GF-D8 (cell line): ENCODE results near the gene SUPT5H.
A peak's percentile ranks its signal among the peaks of the same experiment; 100 is the strongest.

ENCODE experiments used
- DNase-seq: peaks from one replicate; lab custom pipeline; 2025; lab: John Stamatoyannopoulos, UW

SUPT5H gene

DNA sequence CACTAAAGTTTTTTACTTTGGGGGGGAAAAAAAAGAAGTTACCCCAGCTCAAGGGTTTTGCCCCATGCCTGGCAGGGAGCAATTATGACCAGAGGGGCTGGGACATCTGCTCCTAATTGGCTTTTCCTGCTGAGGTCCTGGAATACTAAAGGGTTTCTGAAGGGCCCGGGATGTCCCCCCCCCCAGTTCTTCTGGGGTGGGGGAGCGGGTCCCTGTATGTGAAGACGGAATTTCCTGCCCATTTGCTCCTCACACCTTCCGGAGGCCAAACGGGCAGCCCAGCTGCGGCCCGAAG is 52.3 kb downstream of the SUPT5H start:
- no peak for DNase-seq

- peak; percentile 58 for DNase-seq
These were observed 52.8 kb downstream of the SUPT5H start for GRCh38 chr19:39497996-39498797.

DNA sequence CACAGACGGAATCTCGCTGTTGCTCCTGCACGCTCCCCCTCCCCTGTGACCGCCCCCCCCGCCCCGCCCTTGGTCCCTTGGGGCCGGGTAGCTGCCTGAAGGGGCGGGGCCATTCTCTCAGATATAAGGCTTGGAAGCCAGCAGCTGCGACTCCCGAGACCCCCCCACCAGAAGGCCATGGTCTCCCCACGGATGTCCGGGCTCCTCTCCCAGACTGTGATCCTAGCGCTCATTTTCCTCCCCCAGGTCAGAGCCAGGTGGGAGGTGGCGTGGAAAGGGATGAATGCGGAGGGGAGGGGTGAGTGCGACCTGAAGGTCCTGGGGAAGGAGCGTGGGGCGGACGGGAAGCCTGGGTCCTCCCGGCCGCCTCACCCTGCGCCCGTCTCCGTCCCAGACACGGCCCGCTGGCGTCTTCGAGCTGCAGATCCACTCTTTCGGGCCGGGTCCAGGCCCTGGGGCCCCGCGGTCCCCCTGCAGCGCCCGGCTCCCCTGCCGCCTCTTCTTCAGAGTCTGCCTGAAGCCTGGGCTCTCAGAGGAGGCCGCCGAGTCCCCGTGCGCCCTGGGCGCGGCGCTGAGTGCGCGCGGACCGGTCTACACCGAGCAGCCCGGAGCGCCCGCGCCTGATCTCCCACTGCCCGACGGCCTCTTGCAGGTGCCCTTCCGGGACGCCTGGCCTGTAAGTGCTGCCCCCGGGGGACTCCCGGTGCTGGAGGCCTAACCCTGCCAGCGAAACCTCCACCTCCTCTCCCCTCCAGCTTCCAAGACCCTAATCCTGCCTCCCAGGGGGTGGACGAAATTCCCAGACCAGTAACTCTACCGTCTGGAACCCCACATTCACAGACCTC is 53.6 kb downstream of the SUPT5H start, which contains the start of gene DLL3:
DLL3 (plus strand) TSS at position 150 of the 845 bp plus-strand sequence; CDS start at position 178, 28 bp downstream.
- DNase-seq: peak; percentile 45

DNA sequence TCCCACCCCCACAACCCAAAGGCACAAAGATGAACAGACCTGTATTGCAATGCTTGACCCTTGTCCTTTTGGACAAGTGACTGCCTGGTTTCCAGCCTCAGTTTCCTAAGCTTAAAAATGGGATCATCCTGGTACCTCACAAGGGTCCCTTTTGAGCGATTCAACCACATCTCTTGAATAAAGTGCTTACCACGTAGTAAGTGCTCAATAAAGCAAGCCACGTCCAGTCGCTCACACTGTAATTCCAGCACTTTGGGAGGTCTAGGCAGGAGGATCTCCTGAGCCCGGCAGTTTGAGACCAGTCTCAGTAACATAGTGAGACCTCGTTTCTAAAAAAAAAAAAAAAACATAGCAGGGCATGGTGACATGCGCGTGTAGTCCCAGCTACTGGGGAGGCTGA is 54.5 kb downstream of the SUPT5H start:
- no peak for DNase-seq

- DNase-seq: no peak
These were observed 55.2 kb downstream of the SUPT5H start for GRCh38 chr19:39500543-39500942.

DNA sequence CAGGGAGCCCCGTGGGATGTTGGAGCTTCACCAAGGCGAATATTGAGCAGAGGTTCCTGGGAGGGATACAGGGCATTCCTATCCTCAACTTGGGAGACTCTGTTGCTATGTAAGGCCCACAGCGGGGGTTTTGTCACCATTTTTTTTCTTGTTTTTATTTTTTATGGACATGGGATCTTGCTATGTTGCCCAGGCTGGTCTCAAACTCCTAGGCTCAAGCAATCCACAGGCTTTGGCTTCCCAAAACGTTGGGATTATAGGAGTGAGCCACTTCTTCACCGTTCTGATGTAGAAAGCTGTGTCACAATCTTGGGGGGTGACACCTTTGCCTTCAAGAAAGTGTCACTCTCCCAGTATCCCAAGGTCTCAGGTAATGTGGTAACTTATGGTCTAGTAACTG is 56.0 kb downstream of the SUPT5H start:
- DNase-seq: no peak

DNA sequence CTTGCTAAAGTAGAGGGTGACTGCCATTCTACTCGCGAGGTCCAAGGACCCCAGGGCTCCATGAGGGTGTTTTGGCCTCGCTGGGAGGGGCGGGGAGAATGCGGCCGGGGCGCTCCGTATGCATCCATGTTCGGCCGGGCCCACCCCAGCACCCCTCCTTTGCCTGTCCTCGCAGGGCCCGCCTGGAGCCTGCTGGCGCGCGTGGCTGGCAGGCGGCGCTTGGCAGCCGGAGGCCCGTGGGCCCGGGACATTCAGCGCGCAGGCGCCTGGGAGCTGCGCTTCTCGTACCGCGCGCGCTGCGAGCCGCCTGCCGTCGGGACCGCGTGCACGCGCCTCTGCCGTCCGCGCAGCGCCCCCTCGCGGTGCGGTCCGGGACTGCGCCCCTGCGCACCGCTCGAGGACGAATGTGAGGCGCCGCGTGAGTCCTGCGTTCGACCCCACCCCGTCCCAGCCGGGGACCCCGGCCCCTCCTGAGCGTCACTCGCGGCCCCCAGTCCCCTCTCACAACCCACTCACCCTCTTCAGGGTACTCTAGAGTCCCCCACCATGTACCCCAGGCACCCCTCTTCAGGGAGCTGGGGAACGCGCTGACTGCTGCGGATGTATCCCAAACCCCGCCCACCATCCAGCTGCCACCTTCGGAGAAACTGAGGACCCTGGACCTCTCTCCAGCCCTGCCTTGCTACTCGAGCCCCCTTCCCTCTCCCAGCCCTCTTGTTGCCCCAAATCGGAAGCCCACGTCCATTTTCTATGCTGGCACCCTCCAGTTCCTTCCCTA is 57.4 kb downstream of the SUPT5H start:
- peak; percentile 26 for DNase-seq

DNA sequence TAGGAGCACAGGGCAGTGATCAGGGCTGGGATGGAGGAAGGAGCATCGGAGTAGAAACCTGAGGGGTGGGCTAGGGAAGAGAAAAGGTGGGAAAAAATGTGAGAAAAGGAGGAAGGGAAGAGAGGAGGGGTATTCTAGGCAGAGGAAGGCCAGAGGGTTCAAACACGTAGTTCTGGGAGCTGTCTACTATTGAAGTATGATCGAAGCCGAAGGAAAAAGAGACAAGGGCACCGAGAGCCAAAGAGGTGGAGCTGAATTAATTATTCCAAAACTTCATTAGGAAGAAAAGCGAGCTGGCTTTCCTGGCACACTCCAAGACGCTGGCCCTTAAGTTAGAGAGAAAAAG is 61.2 kb downstream of the SUPT5H start:
- DNase-seq: no peak

DNA sequence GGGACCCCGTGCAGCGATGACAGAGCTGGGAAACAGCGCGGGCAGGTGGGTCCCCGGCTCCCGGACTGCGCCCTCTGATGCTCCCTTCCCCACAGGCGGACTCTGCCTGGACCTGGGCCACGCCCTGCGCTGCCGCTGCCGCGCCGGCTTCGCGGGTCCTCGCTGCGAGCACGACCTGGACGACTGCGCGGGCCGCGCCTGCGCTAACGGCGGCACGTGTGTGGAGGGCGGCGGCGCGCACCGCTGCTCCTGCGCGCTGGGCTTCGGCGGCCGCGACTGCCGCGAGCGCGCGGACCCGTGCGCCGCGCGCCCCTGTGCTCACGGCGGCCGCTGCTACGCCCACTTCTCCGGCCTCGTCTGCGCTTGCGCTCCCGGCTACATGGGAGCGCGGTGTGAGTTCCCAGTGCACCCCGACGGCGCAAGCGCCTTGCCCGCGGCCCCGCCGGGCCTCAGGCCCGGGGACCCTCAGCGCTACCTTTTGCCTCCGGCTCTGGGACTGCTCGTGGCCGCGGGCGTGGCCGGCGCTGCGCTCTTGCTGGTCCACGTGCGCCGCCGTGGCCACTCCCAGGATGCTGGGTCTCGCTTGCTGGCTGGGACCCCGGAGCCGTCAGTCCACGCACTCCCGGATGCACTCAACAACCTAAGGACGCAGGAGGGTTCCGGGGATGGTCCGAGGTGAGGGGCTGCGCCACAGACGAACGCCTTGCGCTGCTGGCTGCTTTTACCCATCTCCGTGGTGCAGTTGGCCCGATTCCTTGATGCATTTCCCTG is 61.7 kb downstream of the SUPT5H start:
- peak; percentile 68 for DNase-seq

DNA sequence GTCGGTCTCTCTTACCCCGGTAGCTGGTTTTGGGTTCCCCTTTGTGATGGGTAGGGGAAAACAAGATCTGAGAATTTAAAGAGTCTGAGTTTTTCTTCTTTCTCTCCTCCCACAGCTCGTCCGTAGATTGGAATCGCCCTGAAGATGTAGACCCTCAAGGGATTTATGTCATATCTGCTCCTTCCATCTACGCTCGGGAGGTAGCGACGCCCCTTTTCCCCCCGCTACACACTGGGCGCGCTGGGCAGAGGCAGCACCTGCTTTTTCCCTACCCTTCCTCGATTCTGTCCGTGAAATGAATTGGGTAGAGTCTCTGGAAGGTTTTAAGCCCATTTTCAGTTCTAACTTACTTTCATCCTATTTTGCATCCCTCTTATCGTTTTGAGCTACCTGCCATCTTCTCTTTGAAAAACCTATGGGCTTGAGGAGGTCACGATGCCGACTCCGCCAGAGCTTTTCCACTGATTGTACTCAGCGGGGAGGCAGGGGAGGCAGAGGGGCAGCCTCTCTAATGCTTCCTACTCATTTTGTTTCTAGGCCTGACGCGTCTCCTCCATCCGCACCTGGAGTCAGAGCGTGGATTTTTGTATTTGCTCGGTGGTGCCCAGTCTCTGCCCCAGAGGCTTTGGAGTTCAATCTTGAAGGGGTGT is 62.5 kb downstream of the SUPT5H start:
- no peak for DNase-seq

DNA sequence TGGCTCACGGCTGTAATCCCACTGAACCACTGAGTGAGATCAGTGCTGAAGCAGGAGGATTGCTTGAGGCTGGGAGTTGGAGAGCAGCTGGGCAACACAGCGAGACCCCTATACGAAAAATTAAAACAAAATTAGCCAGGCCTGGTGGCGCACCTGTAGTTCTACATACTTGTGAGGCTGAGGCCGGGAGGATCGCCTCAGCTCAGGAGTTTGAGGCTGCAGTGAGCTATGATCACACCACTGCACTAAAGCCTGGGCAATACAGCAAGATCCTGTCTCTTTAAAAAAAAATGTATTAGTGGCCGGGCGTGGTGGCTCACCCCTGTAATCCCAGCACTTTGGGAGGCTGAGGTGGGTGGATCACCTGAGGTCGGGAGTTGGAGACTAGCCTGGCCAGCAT is 63.2 kb downstream of the SUPT5H start:
- no peak for DNase-seq

GRCh38 chr19:39509233-39509632 is 63.9 kb downstream of the SUPT5H start:
- no peak for DNase-seq

- no peak for DNase-seq
These were observed 67.6 kb downstream of the SUPT5H start for GRCh38 chr19:39512988-39513387.

DNA sequence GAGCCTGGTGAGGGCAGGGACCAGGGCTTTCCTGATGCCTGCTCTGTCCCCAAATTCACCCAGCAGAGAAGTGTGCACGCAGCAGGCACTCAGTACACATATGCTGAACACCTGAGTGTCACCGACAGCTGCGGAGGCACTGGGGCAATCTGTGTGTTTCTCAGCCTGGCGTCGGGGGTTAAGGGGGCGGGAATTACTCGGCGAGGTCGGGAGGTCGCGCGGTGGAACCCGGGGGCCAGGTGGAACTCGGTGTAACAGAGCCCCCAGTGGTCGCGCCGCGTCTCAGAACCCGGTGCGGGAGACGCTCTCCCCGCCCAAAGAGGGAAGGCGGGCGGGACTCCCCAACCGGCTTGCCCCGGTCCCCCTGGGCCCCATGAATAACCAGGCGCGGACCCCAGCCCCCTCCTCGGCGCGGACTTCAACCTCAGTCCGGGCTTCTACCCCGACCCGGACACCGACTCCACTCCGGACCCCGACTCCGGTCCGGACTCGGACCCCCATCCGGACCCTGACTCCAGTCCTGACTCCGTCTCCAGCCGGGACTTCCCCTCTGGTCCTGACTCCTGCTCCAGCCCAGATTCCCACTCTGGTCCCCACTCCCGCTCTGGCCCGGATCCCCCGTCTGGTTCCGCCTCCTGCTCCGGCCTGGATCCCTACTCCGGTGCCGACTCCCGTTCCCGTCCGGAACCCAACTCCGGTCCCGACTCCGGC is 69.6 kb downstream of the SUPT5H start, which contains the start of gene SELENOV:
SELENOV (plus strand) TSS at position 300 of the 711 bp plus-strand sequence; CDS start at position 374, 74 bp downstream.
- no peak for DNase-seq

DNA sequence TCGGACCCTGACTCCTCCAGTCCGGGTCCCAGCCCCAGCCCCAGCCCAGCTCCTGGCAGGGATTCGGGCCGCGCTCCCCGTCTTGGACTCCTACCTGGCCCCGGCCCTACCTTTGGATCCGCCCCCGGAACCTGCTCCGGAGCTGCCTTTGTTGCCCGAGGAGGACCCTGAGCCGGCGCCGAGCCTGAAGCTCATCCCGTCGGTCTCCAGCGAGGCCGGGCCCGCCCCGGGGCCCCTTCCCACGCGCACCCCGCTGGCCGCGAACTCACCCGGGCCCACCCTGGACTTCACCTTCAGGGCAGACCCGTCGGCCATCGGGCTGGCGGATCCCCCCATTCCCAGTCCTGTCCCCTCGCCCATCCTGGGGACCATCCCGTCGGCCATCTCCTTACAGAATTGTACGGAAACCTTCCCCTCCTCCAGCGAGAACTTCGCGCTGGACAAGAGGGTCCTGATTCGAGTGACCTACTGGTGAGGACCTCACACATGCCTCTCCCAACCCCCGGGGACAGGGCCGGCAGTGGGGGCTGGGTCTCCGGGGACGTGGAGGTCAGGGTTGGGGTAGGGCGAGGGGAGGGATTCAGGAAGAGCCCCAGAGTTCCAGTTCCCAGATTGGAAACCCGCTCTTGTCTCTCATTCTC is 70.3 kb downstream of the SUPT5H start:
- DNase-seq: no peak

DNA sequence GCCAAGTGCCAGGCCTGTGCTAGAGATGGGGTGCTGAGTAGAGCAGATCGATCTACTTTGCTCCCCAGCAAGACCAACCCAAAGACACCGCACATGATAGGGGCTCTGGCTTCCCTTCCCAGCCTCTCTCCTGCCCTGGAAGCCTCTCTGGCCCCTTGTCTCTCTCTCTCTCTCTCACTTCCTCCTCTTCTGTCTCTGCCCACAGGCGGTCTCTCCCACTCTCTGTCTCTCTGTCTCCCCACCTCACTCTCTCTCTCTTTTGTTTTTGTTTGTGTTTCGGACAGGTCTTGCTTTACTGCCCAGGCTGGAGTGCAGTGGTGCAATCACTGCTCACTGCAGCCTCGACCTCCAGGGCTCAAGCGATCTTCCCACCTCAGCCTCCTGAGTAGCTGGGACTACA is 70.9 kb downstream of the SUPT5H start:
- no peak for DNase-seq

- no peak for DNase-seq
These were observed 72.0 kb downstream of the SUPT5H start for GRCh38 chr19:39517432-39517831.

DNA sequence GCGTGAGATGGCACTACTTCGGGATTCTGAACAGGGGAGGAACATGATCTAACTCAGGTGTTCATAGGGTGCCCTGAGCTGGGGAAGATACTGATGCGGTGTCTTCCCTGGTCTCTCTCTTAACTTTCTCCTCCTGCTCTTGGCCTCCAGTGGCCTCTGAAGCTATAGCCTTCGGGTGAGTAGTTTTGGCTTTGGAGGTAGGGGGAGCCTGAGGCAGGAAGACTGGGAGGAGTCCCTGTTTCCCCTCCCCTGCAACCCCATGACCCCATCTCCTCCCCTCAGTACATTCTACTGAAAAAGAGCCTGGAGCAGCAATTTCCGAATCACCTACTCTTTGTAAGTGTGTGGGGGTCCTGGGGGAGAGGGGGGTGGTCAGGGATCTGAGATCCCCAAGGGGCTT is 73.1 kb downstream of the SUPT5H start:
- DNase-seq: no peak

DNA sequence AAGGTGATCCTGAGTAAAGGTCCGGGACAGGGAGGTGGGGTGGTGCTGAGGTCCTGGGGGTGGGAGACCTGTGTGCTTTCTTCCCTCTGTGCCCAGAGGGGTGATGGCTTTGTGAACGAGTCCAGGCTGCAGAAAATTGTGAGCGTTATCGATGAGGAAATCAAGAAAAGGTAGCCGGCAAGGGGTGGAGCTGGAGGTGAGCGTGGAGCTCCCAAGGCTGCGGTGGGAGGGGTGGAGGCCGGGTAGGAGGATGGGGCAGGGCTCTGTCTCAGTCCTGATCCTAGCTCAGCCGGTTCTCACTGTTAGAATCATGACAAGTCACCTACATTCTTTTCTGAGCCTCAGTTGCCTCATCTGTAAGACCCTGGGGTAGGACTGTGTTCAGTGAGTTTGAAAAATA is 73.6 kb downstream of the SUPT5H start:
- no peak for DNase-seq
